ENCODE results near the gene SLC1A3.

- TF ChIP-seq CTCF (IDR thresholded peaks at IDR 0.05; ENCODE audit: low read depth, low read length) = no peak
- no peak for TF ChIP-seq EZH2phosphoT487 (IDR thresholded peaks at IDR 0.05; ENCODE audit: low read depth)
Measured at GRCh38 chr5:36723912-36724311, 117.5 kb downstream of the SLC1A3 start.

Data from OCI-LY3 (cell line).